Measurements from ENCODE around the gene SNX33.
"Not testable (repeated sequence)": the region's sequence is repeated elsewhere in the genome, so short reads cannot be mapped to it uniquely, and the experiment has no call there.

The SNX33 gene

DNA sequence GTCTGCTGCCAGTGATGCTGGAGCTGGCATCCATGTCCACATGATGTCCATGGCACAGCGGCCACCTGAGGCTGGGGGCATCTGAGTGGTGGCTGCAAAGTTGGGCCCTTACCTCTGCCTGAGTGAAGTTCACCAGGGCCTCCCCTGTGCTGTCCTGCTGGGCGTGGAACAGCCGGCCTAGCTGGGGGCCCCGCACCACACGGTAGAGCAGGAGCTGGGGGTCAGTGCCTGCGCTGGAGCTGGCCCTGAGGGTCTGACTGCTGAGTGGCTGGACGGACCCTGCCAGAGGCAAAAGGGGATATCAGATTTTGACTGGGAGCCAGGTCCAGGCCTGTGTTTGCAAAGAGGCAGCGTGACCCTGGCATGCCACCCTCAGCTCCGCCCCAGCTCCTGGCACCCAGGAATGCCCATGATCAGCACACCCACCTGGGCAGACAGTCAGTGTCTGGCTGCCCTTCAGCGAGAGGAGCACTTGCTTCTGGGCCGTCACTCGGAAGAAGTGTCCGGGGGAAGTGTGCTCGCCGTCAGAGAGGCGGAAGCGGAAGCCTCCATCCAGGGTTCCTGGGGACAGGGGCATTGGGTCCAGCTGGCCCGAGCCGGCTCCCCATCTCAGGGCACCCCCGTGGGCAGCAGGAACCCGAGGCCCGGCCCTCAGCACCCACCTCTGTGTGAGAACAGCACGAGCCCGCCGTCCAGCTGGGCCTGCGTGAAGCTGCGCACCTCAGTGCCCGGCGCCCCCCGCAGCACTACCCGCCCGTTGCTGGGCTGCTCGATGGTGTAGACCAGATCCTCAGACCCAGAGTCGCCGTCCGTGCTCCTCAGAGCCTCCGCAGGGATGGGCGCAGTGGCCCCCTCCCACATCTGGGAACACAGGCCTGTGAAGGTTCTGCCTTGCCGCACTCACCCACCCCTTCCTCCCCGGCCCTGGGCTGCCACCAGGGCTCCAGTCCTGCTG, 34.7 kb downstream of the SNX33 start:
- DNase-seq (ENCODE audit: low read depth in 3 of 3, low spot score in 1 of 3) = no peak

DNA sequence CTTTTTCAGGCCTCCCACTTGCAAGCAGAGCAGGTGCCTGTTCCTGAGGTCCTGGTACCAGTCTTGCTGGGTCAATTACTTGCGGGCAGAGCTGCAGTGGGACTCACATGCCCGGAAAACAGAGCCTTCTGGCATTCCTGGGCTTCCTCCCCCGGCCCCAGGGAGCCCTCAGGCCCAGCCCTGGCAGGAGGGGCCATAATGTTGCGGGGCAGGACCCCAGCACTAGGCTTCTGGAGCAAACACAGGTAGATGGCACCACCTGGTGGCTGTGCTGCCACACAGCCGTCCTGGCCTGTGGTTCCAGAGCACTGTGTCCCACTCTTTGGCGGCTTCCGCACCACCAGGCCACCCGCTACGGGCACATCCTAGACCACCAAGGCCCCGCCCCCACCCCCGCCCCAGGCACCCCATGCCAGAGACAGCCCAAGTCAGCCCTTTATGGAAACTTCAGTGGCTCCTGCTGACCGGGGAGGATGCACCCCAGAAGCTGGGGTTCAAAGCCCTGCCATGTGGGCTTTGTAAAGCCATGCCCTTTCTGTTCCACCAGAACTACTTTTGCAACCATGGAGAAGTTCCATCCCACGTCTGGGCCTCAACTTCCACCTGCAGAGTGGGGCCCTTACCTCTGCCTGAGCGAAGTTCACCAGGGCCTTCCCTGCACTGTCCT, 36.1 kb downstream of the SNX33 start:
- DNase-seq (ENCODE audit: low read depth in 3 of 3, low spot score in 1 of 3) = peak; percentile 22 to 56 (median 22)

DNA sequence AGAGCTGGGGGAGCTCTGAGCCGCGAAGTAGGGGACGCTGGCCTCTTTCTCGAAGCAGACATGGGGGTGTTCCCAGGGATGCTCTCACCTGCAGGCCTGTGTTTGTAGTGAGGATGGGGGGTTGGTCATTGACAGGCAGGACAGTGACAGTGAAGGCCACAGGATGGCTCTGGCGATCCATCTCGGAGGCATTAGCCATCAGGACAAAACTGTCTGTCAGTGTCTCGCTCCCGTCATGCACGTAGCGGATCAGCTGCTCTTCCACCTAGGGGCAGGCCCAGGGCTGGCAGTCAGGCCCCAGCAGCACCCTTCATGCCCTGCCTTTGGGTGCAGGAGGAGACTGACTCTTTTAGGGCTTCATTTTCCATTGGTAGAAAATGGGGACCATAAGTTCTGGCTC, 36.9 kb downstream of the SNX33 start:
- no peak for DNase-seq (ENCODE audit: low read depth in 3 of 3, low spot score in 1 of 3)

DNA sequence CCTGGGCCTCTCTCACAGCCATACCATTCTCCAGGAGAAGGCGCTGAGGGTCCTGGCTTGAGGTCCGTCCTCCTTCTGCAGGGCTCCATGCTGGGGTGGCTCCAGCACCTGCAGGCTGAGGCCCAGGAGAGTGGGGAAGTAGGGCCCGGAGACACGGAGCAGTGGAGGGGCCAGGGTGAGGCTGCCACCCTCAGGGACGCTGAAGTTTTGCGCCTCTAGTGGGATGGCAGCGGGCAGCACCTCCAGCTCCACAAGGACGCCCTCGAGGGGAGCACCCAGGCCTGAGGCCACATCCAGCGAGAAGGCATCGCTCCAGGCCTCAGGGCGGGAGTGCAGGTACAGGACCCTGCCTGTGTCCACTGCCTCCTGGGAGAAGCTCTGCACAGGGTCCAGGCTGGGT, 37.5 kb downstream of the SNX33 start:
- no peak for DNase-seq (ENCODE audit: low read depth in 3 of 3, low spot score in 1 of 3)

DNA sequence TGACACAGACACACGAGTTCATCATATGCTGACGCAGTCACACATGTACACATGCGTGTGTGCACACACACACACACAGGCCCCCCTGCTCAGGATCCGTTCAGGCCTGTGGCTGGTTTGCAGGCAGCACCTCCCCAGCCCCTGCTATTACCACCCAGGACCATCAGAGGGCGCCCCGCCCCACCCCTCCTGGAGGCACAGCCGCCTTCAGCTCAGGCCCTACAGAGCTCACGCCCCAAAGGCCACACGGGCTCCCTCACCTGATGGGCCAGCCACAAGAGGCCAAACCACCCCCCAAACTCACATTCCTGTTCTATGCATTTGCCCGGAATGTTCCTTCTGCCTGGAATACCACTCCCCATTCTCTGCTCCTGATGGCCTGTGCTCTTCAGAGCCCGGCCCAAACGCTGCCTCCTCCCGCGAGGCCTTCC, 38.5 kb downstream of the SNX33 start:
- peak; percentile 31 to 76 (median 48) for DNase-seq (ENCODE audit: low read depth in 3 of 3, low spot score in 1 of 3)

DNA sequence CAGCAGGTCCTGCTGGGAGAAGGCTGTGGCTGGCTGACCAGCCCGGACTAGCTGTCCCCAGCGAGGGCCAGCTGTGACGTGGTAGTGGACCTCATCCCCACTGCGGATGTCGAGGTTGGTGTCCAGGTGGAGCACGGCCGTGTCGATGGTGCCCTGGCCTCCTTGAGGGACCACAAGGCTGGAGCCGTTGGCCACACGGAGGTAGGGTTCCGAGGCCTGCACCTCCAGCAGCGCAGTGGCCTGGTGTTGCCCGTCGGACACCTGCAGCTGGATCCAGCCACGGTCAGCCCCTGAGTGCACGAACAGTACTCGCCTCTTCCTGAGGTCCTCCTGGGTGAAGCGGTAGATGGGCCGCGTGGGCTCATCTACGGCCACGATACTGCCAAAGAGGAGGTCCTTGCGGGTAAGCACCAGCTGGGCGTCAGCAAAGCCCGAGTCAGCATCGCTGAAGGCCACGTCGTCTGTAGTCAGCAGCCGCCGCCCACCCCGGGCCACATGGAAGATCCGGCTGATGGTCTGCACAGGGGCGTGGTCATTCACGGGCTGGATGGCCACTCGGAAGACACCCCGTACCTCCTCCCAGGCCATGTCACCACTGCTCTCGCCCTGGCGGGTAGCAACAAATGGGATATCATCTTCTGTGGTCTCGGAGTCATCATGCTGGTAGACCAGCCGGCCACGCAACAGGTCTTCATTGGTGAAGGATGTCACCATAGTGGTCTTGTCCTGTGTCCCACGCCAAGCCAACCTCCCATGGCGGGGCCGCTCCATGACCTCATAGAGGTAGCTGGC, 40.0 kb downstream of the SNX33 start:
- no peak for DNase-seq (ENCODE audit: low read depth in 3 of 3, low spot score in 1 of 3)

DNA sequence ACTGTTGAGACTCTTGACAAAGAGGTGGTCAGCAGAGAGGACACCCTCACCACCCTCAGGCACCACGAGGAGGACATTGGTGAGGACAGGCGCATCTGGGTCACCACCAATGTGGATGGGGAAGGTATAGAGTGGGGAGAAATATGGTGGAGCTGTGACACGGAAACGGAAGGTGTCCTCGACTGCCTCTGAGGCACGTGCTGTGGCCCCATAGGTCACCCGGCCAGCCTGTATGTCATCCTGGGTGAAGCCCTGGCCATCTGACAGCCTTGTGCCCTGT, 40.5 kb downstream of the SNX33 start:
- no peak for DNase-seq (ENCODE audit: low read depth in 3 of 3, low spot score in 1 of 3)

DNA sequence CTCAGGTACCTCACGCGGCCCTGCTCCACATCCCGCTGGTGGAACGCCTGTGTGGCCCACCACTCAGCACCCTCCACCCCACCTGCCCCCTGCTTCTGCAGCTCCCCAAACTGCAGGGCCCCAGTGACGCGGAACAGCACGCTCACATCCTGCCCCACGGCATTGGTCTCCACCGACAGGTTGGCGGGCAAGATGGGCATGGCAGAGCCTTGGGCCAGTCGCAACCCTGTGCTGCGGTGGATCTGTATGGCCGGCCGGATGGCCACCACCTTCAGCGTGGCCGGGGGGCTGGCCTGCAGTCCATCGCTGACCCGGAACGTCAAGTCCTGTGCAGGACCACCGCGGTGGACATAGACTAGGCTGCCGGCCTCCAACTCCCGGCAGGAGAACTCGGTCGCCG, 41.1 kb downstream of the SNX33 start:
- DNase-seq (ENCODE audit: low read depth in 3 of 3, low spot score in 1 of 3) = no peak

DNA sequence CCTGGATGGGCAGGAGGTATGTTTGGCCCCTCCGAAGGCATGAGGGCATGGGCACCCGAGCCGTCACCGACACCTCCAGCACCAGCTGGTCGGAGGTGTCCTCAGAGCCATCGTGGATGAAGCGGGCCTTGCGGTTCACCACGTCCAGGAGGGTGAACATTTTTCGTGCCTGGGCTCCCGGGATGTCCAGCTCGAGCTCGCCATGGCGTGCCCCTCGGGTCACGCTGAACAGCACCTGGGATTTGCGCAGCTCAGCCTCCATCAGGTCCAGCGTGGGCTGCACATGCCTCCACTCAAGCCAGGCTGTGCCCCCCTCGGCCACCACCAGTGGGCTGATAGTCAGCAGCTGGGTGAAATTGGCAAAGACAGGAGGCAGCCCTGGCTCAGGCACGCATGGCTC, 41.7 kb downstream of the SNX33 start:
- DNase-seq (ENCODE audit: low read depth in 3 of 3, low spot score in 1 of 3) = not testable (repeated sequence)

DNA sequence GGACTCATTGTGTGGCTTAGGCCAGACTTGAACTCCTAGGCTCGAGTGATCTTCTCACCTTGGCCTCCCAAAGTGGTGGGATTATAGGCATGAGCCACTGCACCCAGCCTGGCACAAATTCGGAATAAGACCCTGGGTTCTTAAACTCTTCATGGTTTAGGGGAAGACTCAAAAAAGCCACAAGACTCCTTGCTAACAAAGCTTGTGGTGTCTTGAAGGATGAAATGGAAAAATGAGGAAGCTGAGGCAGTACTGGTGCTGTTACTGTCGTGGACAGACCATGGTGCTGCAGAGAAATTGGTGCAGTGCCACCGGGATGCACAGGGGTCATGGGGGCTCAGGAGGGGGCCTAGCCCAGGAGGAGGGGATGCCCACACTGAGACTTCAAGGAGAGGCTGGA, 44.6 kb downstream of the SNX33 start:
- DNase-seq (ENCODE audit: low read depth in 3 of 3, low spot score in 1 of 3) = not testable (repeated sequence)

DNA sequence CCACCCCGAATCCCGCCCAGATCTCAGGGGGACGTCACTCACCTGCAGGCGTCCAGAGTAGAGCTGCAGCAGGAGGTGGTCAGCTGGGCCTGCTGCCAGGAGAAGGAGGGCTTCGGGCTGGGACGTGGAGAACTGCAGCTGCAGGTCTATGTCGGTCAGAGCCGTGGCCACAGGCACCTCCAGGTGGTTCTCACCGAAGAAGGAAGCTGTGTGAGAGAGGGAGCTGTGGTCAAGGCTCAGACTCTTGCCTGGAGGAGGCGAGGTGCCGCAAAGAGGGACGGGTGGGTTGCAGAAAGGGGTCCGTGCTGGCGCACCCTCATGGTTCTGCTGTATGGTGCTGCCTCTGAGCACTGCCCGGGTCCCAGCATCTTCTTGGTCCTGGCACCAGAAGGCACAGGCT, 45.3 kb downstream of the SNX33 start:
- DNase-seq (ENCODE audit: low read depth in 3 of 3, low spot score in 1 of 3) = not testable (repeated sequence)

DNA sequence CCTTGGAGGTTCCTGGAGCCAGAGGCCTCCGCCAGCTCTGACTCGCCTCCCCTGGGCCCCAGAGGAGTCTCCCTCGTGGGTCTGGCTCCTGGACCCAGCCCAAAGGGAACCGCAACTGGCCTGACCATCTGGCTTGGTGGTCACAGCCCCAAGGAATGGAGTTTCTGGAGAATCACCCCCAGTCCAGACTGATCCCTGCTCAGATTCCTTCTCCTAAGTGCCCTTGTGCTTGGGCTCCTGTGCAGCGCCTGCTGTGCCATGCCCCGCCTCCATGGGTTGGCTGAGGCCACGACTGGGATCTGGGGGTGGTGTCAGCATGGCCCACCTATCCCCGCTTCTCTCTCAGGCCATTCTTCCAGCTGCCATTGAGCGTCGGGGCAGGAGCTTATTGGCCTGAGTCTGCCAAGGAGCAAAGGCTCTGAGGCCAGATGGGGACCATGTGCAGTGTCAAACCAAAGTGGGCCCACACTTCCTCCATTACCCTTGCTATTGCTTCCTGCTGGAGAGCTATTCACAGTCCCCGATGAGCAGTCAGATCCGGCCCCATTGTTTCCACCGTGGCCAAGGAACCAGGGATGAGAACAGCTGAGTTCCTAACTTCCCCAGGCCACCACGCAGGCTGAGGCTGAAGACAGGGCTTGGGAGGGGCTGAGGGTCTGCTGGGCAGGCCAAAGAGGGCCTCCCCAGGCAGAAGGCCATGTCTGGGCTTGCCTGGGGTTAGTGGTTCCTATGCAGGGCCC, 46.0 kb downstream of the SNX33 start:
- DNase-seq (ENCODE audit: low read depth in 3 of 3, low spot score in 1 of 3) = no peak

DNA sequence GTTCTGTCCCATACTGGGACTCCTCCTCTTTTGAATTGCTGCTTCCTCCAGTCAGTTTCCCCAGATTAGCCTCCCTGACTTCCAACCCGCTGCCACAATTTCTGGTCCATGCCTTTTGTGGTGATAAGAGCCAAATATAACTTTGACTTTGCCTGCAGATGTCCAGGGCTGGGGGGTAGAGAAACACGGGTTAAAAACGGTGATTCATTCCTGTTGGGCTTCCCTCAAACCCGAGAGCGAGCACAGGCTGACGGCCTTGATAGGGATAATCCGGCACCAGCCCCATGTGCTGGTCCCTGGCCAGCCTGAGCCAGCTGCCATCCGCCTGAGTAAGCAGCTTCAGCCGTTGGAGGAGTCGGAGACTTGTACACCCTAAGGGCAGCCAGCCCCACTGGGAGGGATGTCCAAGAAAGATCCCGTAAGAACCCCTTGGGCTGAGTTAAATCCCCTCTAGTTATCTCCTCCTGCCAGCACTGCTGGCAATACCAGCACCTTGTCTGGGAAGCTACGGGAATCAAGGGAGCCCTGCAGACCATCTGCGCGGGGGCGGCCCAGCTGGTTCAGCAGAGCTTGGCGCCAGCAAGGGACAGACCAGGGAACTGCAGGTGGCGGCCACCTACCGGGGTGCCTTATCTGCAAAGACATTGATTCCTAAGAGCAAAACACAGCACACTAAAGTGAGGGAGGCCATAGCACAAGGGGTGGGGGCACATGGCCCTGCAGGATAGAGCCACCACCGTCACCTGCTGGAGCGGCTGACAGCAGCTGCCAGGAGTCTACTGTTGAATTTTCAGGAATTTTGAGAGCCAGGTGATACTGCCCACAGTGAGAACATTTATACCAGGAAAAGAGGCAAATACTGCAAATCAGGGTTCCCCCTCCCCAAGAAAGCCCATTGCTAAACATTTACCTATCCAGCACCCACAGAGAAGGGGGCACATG, 46.8 kb downstream of the SNX33 start:
- DNase-seq (ENCODE audit: low read depth in 3 of 3, low spot score in 1 of 3) = no peak

DNA sequence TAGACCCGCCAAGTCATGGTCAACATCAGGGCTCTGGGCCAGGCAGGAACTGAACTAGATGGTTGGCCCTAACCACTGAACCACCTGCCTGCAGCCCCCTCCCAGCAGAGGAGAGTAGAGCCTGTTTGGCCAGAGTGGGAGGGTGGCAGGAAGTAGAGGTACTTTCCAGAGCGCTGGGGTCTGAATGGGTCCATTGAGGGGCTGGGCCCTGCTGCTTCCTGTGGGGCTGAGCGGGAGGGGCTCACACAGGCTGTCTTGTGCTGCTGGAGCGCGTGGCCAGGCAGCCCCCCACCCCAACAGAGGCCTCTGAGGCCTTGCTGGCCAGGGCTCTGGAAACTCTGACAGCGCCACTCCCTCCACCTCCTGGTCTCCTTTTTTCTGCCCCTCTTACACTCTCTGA, 47.5 kb downstream of the SNX33 start:
- DNase-seq (ENCODE audit: low read depth in 3 of 3, low spot score in 1 of 3) = no peak

DNA sequence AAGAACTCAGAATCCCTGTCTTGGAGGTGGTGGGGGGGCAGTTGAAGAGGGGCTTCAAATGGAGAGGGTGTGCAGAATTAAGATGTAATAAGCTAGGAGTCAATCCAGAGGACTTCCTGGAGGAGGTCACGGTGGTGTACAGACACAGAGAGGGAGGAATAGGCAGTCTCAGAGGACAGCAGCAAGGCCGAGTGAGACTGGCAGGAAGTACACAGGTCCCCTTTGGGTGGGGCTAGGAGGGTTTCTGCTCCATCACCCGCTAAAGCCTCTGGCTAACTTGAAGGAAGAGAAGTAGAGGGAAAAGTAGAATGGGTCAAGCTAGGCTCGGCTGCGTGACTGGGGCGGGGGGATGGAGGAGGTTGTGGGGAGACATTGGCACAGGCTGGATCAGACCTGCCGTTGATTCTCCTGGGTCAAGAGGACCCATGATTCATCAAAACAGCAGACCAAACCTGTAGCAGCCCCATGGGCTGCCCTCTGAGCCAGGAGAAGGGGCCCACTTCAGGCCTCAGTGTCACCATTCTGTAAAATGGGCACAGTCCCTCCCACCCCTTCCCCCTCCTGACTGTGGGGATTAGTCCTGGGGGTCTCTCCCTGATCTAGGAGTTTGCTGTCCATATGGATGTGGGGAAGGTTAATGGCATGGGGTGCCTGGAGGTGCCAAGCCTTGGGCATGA, 48.1 kb downstream of the SNX33 start:
- DNase-seq (ENCODE audit: low read depth in 3 of 3, low spot score in 1 of 3) = no peak

DNA sequence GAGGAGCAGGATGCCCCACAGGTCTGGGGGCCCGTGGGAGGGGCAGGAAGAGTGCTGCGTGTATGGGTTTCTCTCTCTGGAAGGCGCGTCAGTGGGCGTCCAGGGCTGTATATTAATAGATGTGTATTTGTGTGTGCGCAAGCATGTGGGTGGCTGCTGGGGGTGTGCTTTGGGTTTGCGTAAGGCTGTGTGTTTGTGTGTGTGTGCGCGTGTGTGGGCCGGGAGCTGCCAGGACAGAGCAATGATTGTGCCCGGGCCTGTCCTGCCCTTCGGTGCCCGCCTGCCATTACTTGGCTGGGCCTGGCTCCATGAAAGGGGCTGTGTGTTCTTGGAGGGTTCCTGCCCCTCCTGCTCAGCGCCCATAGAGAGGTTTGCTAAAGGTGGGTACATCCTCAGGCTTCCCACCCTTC, 48.6 kb downstream of the SNX33 start:
- DNase-seq (ENCODE audit: low read depth in 3 of 3, low spot score in 1 of 3) = no peak

DNA sequence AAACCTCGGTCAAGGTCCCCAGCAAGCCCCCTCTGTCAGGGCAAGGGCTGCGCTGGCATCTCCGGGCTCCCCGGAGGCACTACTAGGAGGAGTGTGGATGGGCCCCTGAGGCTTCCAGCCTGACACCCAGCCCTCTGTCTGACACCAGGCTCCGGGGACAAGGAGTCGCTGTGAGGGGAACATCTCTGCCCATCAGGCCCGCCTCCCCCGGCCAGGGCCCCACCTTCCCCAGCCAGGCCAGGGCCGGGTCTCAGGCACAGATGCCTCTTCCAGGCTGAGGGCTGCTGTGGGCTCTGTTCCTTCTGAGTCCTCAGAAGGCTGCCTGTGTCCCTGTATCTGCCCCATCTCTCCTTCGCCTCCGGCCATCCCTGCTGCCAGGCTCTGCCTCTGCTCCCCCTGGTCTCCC, 49.1 kb downstream of the SNX33 start:
- no peak for DNase-seq (ENCODE audit: low read depth in 3 of 3, low spot score in 1 of 3)

DNA sequence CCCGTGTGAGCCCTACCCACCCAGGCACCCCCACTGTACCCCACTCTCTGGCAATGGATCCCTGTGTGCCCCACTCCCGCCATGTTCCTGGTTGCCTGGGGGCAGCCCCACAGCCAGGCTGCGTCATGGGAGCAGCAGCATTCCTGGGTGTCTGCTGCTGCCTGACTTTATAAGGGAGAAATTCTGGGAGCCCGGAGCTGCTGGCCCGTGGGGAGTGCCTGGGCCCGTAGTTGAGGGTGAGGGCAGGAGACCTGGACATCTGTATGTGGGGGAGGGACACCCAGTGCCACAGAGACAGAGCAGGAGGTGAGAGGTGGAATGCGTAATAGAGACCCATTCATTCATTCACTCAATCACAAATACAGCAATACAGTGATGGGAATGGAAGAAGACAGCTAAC, 49.8 kb downstream of the SNX33 start:
- DNase-seq (ENCODE audit: low read depth in 3 of 3, low spot score in 1 of 3) = no peak

DNA sequence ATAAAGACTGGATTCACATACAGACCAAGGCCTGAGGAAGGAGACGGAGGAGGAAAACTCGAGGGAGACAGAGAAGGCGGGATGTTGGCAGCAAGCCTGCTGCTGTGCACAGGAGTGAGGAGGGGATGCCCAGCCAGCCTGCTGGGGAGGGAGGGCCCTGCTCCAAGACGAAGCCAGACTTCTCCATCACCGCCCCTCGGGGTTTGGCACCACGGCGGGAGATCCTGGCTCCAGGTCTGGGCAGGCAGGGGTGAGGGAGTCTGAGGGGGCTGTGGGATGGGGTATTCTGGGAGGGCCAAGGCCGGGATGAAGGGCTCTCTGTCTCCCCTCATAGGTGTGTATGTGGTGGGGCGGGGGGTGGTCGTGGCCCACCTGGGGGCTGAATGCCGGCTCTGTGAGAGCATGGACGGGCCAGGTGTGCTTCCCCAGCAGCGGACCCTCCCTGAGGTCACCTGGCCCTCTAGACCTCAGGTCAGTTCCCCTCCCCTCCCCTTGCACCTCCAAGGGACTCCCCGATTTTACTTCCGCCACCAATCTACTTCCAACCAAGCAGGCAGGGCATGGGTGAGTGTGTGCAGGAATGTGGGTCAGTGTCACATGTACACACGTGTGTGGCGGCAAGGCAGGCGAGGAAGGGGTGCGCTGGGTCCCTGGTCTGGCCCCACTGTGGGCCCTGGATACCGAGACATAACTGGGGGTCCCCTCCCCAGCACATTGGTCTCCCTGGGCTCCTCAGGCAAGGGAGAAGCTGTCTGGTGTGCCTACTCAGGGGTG, 50.4 kb downstream of the SNX33 start:
- DNase-seq (ENCODE audit: low read depth in 3 of 3, low spot score in 1 of 3) = not testable (repeated sequence)
